ENCODE measurements around the gene P2RY14.

P2RY14 gene

DNA sequence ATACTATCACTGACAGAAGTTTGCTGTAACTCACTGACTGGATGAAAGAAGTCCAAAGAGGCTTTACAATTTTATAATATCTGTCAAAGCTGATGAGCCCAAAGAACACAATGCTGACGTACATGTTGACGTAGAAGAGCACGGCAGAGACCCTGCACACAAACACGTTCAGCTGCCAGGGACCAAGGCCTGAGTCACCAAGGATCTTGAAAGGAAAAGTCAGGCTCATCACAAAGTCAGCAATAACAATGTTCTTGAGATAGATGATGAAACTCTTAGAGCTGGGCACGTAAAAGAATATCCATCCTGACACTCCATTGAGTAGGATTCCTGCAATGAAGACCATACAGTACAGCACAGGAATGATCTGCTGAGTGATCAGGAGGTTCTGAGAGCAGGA, 64.5 kb downstream of the P2RY14 start:
- H3K27ac ChIP-seq (ENCODE audit: extremely low read depth, low read depth, low read length), result no peak overlapping the region
- POLR2A ChIA-PET, result no interaction called here

GRCh38 chr3:151213151-151213550, 65.2 kb downstream of the P2RY14 start:
- Histone ChIP-seq H3K9me3 (ENCODE audit: control insufficient read depth, insufficient read depth, low read depth, low read length) (no peaks in the 10 kb centered on the region), H3K36me3 (ENCODE audit: control insufficient read depth in 2 of 2, insufficient read depth in 1 of 2, low read length in 2 of 2) (no peaks in the 10 kb centered on the region), H3K4me3 (ENCODE audit: low read depth, low read length) (no peak overlapping the region), H3K4me1 (ENCODE audit: control insufficient read depth, insufficient read depth, low read length) (no peaks in the 10 kb centered on the region), H3K27ac (ENCODE audit: extremely low read depth, low read depth, low read length) (no peak overlapping the region)
- CTCF ChIA-PET, result interaction anchor here (1.1 kb wide), 1 partner anchor 45 kb away, joined by 3 read pairs; no protein-coding TSS in a partner anchor
- no peak for TF ChIP-seq ZNF626 (tag by site-specific recombination; IDR thresholded peaks at IDR 0.05)
- no peak for TF ChIP-seq ZNF501 (tag by site-specific recombination; IDR thresholded peaks at IDR 0.05)
- no peak for TF ChIP-seq ZBTB7A (tag by site-specific recombination; IDR thresholded peaks at IDR 0.05; ENCODE audit: low read depth)
- no peak for TF ChIP-seq ZNF202 (tag by site-specific recombination; IDR thresholded peaks at IDR 0.05; ENCODE audit: borderline replicate concordance)
- TF ChIP-seq, protein P1, sequence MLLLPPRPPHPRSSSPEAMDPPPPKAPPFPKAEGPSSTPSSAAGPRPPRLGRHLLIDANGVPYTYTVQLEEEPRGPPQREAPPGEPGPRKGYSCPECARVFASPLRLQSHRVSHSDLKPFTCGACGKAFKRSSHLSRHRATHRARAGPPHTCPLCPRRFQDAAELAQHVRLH (tag by site-specific recombination; IDR thresholded peaks at IDR 0.05), result no peak
- TF ChIP-seq ZNF23 (tag by site-specific recombination; IDR thresholded peaks at IDR 0.05; ENCODE audit: borderline replicate concordance), result no peak
- TF ChIP-seq ZNF114 (tag by site-specific recombination; IDR thresholded peaks at IDR 0.05), result no peak
- TF ChIP-seq ZNF157 (tag by site-specific recombination; IDR thresholded peaks at IDR 0.05), result no peak
- no peak for TF ChIP-seq ZNF571 (tag by site-specific recombination; IDR thresholded peaks at IDR 0.05)
- TF ChIP-seq YY2 (tag by site-specific recombination; IDR thresholded peaks at IDR 0.05), result no peak
- POLR2A ChIA-PET, result no interaction called here

More for the DNA sequence above, 64.5 kb downstream of the P2RY14 start:
- H3K36me3 ChIP-seq (ENCODE audit: control insufficient read depth in 2 of 2, insufficient read depth in 1 of 2, low read length in 2 of 2), result no peaks in the 10 kb centered on the region
- no peak for TF ChIP-seq GLI4 (tag by site-specific recombination; IDR thresholded peaks at IDR 0.05)
- no peak for TF ChIP-seq ZNF133 (tag by site-specific recombination; IDR thresholded peaks at IDR 0.05)
- no peak for TF ChIP-seq ZNF121 (tag by site-specific recombination; IDR thresholded peaks at IDR 0.05)
- no peak for TF ChIP-seq ZNF155 (tag by site-specific recombination; IDR thresholded peaks at IDR 0.05)
- no peak for TF ChIP-seq ZNF354C (tag by site-specific recombination; IDR thresholded peaks at IDR 0.05; ENCODE audit: borderline replicate concordance, low read depth)
- TF ChIP-seq ZNF76 (tag by site-specific recombination; IDR thresholded peaks at IDR 0.05; ENCODE audit: borderline replicate concordance, low read depth), result no peak
- no peak for TF ChIP-seq ZNF211 (tag by site-specific recombination; IDR thresholded peaks at IDR 0.05; ENCODE audit: low read depth)
- TF ChIP-seq ZNF16 (tag by site-specific recombination; IDR thresholded peaks at IDR 0.05; ENCODE audit: low read depth), result no peak
- TF ChIP-seq, protein P2, sequence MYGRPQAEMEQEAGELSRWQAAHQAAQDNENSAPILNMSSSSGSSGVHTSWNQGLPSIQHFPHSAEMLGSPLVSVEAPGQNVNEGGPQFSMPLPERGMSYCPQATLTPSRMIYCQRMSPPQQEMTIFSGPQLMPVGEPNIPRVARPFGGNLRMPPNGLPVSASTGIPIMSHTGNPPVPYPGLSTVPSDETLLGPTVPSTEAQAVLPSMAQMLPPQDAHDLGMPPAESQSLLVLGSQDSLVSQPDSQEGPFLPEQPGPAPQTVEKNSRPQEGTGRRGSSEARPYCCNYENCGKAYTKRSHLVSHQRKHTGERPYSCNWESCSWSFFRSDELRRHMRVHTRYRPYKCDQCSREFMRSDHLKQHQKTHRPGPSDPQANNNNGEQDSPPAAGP (tag by site-specific recombination; IDR thresholded peaks at IDR 0.05), result no peak
- TF ChIP-seq ZSCAN16 (tag by site-specific recombination; IDR thresholded peaks at IDR 0.05), result no peak
- TF ChIP-seq ZNF677 (tag by site-specific recombination; IDR thresholded peaks at IDR 0.05), result no peak
- TF ChIP-seq, protein P3, sequence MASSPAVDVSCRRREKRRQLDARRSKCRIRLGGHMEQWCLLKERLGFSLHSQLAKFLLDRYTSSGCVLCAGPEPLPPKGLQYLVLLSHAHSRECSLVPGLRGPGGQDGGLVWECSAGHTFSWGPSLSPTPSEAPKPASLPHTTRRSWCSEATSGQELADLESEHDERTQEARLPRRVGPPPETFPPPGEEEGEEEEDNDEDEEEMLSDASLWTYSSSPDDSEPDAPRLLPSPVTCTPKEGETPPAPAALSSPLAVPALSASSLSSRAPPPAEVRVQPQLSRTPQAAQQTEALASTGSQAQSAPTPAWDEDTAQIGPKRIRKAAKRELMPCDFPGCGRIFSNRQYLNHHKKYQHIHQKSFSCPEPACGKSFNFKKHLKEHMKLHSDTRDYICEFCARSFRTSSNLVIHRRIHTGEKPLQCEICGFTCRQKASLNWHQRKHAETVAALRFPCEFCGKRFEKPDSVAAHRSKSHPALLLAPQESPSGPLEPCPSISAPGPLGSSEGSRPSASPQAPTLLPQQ (tag by site-specific recombination; IDR thresholded peaks at IDR 0.05), result no peak
- H3K4me1 ChIP-seq (ENCODE audit: control insufficient read depth, insufficient read depth, low read length), result no peaks in the 10 kb centered on the region
- no peaks in the 10 kb centered on the region for H3K9me3 ChIP-seq (ENCODE audit: control insufficient read depth, insufficient read depth, low read depth, low read length)
- H3K4me3 ChIP-seq (ENCODE audit: low read depth, low read length), result no peak overlapping the region
- CTCF ChIA-PET, result no interaction called here
